HG03025 (cell line): ENCODE measurements around the gene SELENOH.
A peak's percentile ranks its signal among the peaks of the same experiment; 100 is the strongest.

Experiments
- ATAC-seq: cut with Tn5 transposase; IDR thresholded peaks from one replicate; pipeline ENCODE4 v1.9.1; 2021; ENCODE audit warnings: mild to moderate bottlenecking, moderate library complexity; ENCODE audit not compliant: unreplicated experiment, low FRiP score

Gene SELENOH

DNA sequence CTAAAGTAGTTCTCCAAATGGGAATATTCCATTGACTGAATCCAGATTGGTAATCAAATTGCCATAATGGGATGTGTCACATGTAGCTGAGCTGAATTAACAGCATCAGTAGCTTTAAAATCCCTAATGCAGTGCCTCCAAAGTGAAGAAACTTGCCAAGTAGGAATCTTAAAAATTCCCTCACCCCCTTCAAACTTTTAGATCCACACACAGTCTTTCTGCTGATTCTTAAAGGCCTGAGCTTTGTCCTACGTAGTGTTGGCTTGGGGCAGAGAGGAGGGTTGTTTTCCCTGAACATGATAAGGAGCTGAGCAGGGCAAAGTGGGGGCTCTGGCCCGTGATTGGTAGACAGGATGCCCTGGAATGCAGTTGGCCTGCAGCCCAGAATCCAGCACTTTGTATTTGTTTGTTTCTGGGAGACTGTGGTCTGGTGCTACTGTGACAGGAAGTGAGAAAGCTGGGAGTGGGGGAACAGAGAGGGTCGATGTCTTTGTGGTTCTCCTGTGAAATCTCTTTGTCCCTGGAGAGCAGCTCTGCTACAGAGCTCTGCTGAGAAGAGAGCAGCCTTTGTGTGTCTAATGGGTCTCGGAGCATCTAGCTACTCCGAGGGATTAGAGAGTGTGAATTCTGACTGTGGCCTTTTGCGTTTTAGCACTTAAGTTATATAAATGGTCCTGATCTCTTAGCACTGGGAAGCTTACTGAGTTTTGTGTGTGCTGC, 37.2 kb downstream of the SELENOH start:
- ATAC-seq: no peak

DNA sequence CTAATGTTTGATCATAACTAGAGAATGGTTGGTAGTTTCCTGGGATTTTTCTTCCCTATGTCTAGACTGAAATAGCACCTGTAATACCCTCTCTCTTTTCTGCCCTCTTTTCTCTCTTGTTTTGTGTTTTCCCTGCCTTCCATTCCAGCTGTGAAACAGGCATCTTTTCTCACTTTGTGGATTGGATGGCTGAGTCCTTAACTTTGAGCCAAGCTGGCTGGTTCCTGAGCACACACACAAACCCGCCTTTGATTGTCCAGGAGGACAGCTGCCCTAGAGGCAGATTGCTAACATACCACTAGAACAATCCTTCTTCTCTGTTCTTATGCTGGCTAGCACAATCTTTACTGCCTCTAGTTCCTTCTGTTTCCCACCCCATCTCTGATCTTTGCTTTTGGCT, 38.0 kb downstream of the SELENOH start:
- no peak for ATAC-seq

DNA sequence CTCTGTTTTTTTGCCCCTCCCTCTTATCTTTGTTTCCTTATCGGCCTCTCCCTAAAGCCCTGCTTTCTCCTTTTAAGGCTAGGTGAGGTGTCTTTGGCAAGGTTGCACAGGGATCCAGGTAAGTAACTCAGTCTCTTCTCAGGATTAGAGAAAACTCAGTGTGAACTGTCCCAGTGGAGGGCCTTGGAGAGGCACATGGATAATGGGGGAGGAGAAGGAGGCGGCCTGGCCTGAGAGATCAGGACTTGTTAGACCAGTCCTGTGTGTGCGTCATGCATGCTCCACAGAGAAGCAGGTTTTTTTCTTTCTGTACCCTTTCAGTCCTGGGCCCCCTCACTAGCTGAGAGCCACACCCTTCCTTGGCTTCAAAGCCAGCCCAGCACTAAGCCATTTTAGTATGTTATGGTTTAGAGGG, 40.2 kb downstream of the SELENOH start:
- no peak for ATAC-seq

DNA sequence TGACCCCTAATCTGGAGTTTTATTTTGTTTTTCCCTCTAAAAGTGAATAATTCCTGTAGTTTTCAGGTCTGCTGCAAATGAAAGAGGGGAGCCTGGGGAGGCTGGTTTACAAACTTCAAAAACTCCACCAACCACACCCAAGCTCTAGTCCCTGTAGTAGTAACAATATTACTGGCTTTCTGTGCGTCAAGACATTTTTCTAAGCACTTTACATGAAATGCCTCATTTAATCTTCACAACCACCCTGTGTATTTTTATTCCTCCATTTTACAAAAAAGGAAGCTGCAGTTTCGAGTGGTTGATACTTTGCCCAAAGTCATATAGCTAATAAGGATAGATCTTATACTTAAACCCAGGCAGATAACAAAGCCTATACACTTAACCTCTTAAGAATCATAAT, 43.8 kb downstream of the SELENOH start:
- ATAC-seq: no peak

DNA sequence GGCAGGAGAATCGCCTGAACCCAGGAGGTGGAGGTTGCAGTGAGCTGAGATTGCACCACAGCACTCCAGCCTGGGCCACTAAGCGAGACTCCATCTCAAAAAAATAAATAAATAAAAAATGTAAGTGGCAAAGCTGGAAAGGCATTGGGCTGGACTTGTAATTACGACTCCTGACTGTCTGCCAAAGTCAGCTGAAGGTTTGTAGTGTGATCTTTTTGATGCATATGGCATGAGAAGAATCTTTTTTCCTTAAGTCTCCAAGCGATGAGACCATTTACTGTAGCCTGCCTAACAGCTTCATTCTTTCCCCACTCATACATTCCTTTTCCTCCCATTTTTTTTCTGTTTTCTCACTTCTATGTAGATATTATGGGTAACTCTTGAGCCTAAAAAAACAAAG, 45.1 kb downstream of the SELENOH start:
- ATAC-seq: no peak

DNA sequence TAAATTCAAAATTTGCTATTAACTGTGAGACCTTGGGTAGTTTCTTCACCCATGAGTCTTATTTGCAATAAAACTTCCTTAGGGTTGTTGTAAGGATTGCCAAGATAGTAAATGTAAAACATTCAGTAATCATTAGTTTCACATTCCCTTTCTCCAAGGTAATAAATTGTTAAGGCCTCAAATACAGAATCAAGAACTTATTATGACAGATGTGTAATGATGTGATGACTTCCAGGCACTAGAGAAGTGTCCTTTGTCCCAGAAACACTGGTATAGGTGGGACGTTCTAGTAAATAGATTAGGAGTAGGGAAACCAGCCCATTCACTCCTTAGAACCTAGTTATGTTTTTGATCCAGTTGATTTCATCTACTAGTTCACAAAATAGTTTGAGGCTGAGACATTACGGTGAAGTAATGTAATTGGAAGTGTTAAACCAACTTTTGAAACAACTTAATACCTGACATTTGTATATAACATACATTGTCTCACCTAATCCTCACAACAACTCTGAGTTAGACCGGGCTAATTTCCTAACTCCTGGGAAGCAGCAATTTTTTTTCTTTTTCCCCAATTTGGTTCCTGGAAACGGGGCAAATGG, 45.8 kb downstream of the SELENOH start:
- ATAC-seq: no peak

DNA sequence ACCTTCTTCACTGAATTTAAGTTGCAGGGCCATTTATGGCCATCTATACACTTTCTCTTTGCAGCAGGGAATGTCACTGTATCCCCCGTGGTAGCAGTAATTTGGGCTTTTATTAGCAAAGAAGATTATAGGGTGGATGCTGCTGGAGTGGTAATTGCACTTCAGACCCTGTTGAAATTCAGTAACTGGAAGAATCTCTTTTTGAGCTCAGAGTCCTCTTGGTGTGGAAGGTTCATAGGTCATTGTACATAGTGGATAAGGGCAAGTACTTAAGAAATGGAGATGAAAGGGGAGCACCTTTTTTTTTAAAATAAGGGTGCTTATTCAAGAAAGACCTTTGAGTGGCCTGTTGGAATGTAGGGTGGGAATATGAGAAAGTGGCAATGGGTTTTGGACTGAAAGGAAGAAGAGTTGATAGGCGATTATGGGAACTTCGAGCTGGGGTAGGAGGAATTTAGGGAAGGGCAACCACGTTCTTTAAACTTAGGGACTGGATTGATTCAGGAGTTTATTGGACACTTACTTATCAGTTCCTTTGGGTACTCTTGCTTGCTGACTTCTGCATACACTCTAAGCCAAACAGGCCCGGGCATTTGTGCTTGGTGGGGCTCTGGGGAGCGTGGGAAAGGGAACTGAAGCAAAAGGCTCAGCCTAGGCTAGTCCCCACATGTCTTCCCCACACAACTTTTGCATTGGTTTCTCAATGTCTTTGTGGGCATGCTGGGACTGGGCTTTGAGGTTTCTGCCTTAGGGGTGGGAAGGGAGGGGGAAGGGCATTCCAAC, 46.8 kb downstream of the SELENOH start:
- no peak for ATAC-seq

DNA sequence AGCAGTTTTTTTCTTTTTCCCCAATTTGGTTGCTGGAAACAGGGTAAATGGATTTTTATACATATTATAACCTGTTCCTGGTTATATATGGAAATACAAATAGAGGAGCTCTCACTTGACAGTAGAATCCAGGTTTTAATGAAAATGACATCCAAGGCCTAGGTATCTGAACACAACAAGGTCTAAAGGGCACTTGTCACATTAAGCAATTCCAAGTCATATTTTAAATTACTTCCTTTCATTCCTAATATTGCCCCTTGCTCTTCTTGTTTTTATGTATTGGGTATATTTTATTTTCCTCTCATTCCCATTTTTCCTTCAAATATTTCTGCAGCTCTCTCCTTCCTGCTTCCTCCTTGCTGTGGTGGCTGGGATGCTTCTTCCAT, 47.4 kb downstream of the SELENOH start:
- ATAC-seq: no peak

DNA sequence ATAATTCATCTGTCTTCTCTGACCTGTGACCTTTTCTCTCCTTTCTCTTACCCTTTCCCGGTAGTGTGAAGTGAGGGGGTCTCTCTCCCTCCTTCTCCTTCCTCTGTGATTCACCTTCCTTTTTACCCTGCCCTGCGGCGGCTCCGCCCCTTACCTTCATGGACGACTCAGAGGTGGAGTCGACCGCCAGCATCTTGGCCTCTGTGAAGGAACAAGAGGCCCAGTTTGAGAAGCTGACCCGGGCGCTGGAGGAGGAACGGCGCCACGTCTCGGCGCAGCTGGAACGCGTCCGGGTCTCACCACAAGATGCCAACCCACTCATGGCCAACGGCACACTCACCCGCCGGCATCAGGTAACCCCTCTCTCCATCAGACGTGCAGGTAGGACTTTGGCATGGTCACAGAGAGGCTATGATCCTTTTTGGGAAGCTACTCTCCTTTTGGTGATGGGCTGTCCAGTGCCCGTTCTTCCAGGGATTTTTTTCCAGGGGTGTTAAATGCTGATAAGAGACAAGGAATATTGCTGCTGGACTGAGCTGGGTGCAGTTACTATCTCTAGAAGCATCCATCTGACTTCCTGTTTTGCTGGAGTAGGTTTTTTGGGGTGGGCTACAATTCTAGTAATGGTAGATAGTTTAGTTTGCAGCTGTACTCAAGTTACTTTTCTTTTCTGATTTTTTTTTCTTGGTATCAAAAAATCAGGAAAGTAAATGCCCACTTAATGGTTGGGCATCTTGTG, 50.2 kb downstream of the SELENOH start:
- no peak for ATAC-seq

DNA sequence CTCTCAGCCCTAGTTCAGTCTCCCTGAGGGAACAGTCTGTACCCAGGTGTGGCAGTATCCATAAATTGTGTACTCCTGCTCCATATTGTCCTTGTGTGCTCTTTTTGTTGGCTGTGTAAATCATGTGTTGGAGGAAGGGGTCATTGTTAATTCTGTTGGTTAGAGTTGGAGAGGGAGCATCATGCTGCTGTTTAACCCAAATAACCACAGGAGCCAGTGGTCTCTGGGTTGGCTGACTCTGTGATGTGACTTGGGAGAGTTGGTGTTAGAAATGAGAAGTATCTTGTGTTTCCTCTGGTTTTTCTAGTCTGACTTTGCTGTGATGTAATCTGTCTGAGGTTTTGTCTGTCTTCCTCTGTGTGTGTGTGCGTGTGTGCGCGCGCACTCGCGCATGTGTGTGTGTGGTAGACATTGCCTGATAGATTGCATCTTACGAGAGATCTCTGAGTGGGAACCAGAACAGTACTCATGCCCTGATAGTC, 50.8 kb downstream of the SELENOH start:
- peak; percentile 68 for ATAC-seq

DNA sequence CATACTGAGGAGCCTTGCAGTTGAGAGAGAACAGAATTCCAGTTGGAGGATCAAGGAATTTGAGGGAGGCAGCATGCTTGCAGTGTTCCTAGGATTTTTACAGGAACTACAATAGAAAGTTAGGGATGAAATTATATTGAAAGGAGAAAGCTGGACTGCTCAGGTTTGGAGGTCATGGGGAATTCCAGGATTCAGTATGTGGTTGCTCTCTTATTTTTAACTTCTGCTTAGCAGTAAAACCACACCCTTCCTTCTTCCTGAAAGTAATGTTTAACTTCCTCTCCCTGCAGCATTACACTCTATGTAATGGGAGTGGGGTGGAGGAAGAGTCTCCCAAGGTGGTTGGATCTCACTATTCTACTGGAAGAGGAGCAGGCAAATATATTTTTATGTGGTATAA, 51.6 kb downstream of the SELENOH start:
- ATAC-seq: no peak
